CMK (cell line): Measurements from ENCODE around the gene IGSF5.
"Not testable (repeated sequence)": the region's sequence is repeated elsewhere in the genome, so short reads cannot be mapped to it uniquely, and the experiment has no call there.

Experiments used
- DNase-seq: peaks from one replicate; pipeline ENCODE4 v3.0.0-alpha.2; 2010; ENCODE audit warnings: low read depth

IGSF5 gene

DNA sequence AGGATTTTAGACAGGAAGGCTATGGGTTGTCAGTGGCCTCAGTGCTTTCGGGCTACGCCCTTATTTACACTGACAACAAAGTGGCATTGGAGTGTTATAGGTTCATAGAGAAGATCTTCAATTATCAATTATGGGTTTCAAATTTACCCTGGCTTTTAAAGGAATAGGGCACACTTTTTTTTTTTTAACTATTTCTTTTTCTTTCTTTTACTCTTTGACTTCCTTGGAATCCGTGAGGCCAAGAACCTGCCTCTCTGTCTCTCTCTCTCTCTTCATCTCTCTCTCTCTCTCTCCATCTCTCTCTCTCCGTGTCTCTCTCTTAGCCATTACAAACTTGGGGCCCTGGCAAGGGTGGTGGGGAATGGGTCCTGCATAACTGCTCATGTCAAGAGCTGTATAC lies at the start of gene IGSF5:
IGSF5 (plus strand) TSS at position 301 of the 400 bp plus-strand sequence. CDS start 327 bp downstream, outside the sequence.
- not testable (repeated sequence) for DNase-seq

- no peak for DNase-seq
These were observed 48.8 kb upstream of the IGSF5 start for GRCh38 chr21:39696196-39696595.

DNA sequence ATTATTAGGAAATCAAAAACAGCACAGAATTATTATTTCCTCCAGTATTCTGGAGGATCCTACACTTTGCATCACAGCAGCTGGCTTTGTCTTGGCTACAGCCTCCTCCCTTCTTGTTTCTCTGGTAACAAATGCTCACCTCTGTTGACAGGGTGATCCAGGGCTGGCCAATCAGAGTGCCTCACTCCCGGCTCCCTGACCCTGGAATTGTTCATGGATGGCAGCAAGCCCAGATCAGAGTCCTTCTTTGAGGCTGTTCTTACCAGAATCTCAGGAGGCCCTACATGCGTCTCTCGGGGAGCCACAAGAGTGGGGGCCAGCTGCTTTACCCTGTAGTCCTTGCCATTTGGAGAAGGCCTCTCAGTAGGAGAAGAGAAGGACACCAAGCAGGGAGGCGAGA lies 48.4 kb upstream of the IGSF5 start:
- DNase-seq = no peak

DNA sequence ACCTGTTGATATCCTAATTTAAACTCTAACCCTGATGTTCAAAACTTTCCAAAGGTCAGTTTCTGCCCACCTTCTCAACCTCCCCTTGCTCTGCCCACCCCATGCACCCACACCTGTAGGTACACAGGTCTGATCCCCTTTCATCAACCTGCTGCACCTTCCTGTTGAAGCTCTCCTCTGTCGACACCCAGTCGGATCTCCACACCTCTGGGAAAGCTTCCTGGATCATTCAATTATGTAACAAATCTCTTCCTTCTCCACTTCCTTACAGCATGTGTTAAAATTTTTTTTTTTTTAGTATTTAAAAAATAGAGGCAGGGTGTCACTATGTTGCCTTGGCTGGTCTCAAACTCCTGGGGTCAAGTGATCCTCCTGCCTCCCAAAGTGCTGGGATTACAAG lies 44.7 kb upstream of the IGSF5 start:
- DNase-seq = no peak

DNA sequence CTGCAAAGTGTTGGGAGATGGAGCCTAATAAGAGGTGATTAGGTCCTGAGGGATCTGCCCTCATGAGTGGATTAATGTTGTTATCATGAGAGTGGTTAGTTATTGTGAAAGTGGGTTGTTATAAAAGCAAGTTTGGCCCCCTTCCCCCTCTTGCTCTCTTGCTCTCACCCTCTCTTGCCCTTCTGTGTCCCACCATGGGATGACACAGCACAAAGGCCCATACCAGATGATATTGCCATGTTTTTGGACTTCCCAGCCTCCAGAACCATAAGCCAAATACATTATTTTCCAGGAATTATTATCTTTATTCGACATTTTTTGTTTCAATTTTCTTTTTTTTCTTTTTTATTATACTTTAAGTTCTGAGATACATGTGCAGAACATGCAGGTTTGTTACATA lies 41.4 kb upstream of the IGSF5 start:
- DNase-seq = no peak

DNA sequence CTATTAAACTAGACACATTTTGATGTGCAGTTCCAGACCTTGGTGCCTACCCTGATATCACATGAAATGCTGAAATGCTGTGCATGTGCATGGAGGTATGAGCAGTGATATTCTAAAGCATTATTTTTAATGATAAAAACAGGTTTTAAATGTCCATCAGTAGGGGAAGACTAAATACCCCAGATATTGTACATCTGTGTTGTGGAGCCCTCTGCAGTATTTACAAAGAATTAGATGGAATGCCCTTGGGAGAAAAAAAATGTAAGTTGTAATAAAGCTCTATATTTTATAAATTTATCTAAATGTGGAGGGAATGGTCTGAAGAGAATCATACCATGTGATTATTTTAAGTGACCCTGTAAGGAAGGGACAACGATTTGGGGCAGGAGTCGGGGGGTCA lies 39.1 kb upstream of the IGSF5 start:
- DNase-seq = no peak

DNA sequence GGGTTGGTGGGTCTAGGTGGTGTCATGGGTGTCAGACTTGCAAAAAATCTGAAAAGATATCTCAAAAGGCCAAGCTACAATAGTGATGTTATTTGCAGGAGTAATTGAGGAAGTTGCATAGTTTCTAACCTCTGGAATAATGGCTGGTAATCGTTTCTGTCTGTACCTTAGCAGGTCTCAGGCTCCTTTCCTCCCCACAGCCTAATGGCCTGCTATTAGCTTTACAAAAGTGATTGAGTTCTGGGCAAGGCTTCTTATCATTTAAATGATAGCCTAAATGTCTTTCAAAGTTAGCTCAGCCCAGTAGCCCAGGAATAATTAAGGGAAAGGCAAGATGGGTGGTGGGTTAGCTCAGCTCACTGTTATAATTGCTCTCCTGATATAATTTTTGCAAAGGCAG lies 37.7 kb upstream of the IGSF5 start:
- DNase-seq = no peak

- no peak for DNase-seq
These were observed 34.1 kb upstream of the IGSF5 start for GRCh38 chr21:39710866-39711265.

GRCh38 chr21:39712273-39712672 lies 32.7 kb upstream of the IGSF5 start:
- no peak for DNase-seq

- no peak for DNase-seq
These were observed 32.0 kb upstream of the IGSF5 start for GRCh38 chr21:39712976-39713375.

DNA sequence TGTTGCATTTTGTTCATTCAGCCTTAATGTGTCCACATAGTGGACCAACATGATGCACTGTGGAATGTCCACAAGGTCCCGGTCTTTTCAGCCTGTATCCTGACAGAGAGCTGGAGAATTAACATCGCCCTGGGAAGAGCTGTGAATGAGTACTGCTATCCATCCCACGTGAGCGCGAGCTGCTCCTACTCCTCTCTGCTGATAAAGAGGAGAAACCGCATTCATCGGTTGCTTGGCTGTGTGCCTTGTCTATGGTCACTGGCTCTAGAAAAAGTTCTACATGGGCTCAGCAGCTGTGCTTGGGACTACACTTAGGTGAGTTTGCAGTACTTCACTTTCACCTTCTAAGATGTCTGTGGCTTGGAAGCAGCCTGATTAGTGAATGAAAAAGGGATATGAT lies 31.1 kb upstream of the IGSF5 start:
- DNase-seq = no peak

DNA sequence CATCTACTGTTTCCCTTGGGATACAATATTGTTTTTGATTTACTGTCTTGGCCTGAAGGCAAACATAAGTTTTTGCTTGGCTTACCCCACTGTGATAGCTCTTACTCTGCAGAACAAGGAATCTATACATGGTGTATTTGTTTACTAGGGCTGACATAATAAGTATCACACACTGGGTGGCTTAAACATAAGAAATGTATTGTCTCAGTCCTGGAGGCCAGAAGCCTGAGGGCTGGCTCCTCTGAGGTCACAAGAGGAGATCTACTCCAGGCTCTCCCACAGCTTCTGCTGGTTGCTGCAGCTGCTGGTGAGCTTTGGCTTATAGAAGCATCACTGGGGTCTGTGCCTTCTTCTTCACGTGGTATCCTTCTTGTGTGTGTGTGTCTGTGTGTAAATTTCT lies 30.7 kb upstream of the IGSF5 start:
- DNase-seq = no peak

- peak; percentile 5 for DNase-seq
These were observed 29.1 kb upstream of the IGSF5 start for GRCh38 chr21:39715804-39716397.

- no peak for DNase-seq
These were observed 24.7 kb upstream of the IGSF5 start for GRCh38 chr21:39720126-39720778.

DNA sequence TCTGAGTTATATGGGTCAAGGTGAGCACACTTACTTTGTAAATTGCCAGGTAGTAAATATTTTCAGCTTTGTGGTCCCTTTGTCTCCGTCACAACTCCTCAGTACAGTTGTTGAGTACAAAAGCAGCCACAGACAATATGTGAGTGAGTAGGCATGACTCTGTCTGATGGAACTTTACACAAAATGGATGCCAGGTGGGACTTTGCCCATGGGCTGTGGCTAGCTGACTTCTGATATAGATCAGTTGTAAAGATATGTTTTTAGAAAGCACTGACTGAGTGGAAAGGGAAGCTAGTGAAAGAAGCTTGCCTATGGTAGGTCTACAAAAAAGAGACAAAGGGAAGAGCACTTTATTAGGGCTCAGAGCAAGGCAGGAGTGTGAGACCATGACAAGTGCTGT lies 23.1 kb upstream of the IGSF5 start:
- DNase-seq = no peak

DNA sequence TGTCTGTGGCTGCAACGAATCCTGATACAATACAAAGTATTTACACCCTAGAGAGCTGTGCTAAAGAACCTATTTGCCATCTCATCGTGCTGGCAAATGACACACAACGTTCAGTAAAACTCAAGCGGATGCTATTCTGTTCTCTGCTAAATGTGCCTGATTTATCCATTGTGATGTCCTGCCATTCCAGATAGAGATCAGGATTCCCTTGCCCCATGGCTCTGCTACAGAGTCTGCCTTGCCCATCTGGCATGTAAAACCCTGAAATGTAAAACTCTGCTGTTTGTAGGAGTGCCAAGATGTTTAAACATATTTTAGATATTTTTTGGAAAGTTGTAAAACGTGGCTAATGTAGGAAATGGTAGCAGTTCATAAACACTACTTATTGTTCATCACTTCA lies 20.0 kb upstream of the IGSF5 start:
- DNase-seq = no peak

DNA sequence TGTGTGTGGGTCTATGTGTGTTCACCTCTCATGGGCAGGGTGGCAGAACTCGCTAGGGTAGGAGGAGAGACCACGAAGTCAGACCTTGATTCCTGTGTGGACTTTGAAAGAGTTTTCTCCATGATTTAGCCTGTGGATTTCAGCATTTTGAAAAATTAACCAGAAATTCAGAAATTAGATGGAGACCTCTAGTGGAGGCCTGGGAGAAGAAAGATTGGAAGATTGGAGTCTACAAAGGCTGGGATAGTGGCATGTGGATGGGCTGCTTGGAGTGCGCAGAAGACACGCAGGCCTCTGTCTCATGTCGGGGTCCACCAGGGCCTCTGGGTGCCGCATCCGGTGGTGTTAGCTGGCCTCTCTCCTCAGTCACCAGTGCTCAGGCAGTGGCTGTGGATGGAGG lies 18.9 kb upstream of the IGSF5 start:
- no peak for DNase-seq

- DNase-seq = no peak
These were observed 17.4 kb upstream of the IGSF5 start for GRCh38 chr21:39727401-39728120.

DNA sequence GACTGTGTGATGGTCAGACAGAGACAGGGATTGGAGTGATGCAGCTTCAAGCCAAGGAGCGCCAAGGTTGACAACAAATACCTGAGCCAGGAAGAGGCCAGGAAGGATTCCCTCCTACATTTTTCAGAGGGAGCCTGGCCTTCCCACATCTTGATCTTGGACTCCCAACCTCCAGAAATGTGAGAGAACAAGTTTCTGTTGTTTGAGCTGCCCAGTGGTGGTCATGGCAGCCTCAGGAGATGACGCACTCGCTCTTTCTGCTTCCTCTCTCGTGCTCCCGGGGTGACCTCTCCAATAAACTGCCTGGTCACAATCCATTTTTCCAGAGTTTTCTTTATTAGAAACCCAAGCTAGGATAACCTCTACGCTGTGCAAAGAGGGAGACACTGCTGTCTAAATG lies 16.6 kb upstream of the IGSF5 start:
- DNase-seq = no peak

GRCh38 chr21:39730418-39731157 lies 14.4 kb upstream of the IGSF5 start:
- no peak for DNase-seq

DNA sequence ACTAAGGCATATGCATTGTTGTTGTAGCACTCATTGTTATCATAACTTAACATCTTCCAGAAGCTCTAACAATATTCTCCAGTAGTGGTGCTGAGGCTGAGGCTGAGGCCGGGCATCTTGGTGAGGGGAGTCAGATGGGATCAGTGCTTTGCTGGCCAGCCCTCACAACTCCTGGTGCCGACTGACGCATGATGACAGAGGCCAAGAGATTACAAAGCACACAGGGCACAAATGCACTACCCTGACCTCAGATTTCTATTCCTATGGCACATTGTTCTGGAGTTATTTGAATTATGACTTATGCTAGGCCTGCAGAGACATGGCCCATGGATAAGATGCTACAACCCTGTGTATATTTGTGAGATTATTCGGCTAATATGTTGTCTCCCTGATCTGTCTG lies 8.3 kb upstream of the IGSF5 start:
- DNase-seq = no peak

DNA sequence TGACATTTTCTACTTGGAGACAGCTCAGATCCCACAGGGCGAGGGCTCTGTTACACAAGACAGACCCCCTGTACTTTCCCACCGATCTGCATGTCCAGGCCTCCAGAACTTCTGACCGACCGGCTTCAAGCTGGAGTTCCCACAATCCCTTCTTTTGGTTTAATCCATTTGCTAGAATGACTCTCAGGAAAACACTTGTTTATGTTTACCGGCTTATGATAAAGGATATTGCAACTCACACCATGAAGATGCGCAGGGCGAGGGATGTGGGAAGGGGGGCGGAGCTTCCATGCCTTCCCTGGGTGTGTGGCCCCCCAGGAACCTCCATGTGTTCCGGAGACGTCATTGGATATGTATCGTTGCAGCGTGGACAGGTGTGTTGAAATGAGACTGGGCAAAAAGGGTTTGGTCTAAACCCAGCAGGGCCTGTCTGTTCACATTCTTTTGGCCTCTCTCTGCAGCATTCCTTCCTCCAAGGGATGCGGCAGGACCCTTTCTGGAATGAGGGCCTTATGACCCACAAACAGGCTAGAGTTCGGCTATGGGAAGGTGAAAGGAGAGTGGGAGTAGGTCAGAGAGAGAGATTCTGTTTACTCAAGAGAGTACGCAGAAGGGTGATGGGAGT lies 7.5 kb upstream of the IGSF5 start:
- no peak for DNase-seq
